Caco-2 (cell line): Measurements from ENCODE around the gene STMP1. TPM values are rescaled to one million over a fixed set of nuclear protein-coding genes. Genes with fewer than 3 reads are reported as not detected.

ENCODE experiments used
- BruUV-seq: library from RNA; stranded (reverse); fragments of 400-500 nt; replicated peaks from 2 replicates; lab custom pipeline; 2021; lab: Mats Ljungman, UMichigan
- CTCF ChIA-PET: fragments of 300-600 bp; sonication (Branson Sonifier 250); formaldehyde crosslinking; loops from one replicate; lab custom pipeline; 2022; ENCODE audit warnings: antibody characterized with exemption; lab: Charles Lee
- POLR2A ChIA-PET: fragments of 300-600 bp; sonication (Branson Sonifier 250); formaldehyde crosslinking; loops from one replicate; lab custom pipeline; 2022; ENCODE audit warnings: antibody characterized with exemption; lab: Charles Lee
- DNase-seq, 2 experiments: peaks; one replicate each; pipeline versions ENCODE4 v3.0.0 to v3.0.0-alpha.2; 2020 to 2022
- H3K27me3 ChIP-seq: replicated peaks from 2 replicates; pipeline ENCODE4 v1.6.0; 2011; ENCODE audit warnings: low read length; ENCODE audit not compliant: control insufficient read depth, insufficient read depth
- H3K36me3 ChIP-seq: 2 replicates; pipeline ENCODE4 v1.5.1; 2011; ENCODE audit warnings: low read length; ENCODE audit not compliant: control insufficient read depth, insufficient read depth
- H3K4me1 ChIP-seq: fragments of 250-450 bp; sonication (Bioruptor Pico); 2 replicates; pipeline ENCODE4 v1.5.1; 2020; ENCODE audit warnings: mild to moderate bottlenecking
- H3K4me3 ChIP-seq: 2 replicates; pipeline ENCODE4 v1.5.1; 2011; ENCODE audit warnings: low read depth, mild to moderate bottlenecking, control low read depth, low read length
- H3K9me3 ChIP-seq: fragments of 250-450 bp; sonication (Bioruptor Pico); 2 replicates; pipeline ENCODE4 v1.5.1; 2020; ENCODE audit warnings: mild to moderate bottlenecking, moderate library complexity
- H3K27ac Mint-ChIP-seq: one replicate; pipeline ENCODE4 v1.8.0; 2022; ENCODE audit warnings: mixed read lengths; ENCODE audit not compliant: unreplicated experiment
- H3K27me3 Mint-ChIP-seq: one replicate; pipeline ENCODE4 v1.8.0; 2022; ENCODE audit warnings: mixed read lengths; ENCODE audit not compliant: insufficient read depth, unreplicated experiment
- H3K36me3 Mint-ChIP-seq: one replicate; pipeline ENCODE4 v1.8.0; 2022; ENCODE audit warnings: mild to moderate bottlenecking, mixed read lengths; ENCODE audit not compliant: insufficient read depth, unreplicated experiment
- H3K4me1 Mint-ChIP-seq: one replicate; pipeline ENCODE4 v1.8.0; 2022; ENCODE audit warnings: low read depth, mixed read lengths; ENCODE audit not compliant: unreplicated experiment
- H3K4me3 Mint-ChIP-seq: one replicate; pipeline ENCODE4 v1.8.0; 2022; ENCODE audit warnings: mild to moderate bottlenecking, moderate library complexity, mixed read lengths; ENCODE audit not compliant: unreplicated experiment
- H3K9me3 Mint-ChIP-seq: one replicate; pipeline ENCODE4 v1.8.0; 2022; ENCODE audit warnings: mixed read lengths; ENCODE audit not compliant: unreplicated experiment
- CTCF ChIP-seq, 2 experiments: fragments of 200-600 bp in 1 of 2; IDR thresholded peaks; 1 replicate in 1 of 2; 2 replicates in 1 of 2; pipeline versions ENCODE4 v1.5.1 to v1.8.0; 2011 to 2022; ENCODE audit warnings: antibody characterized with exemption in 1 of 2, control low read depth in 1 of 2, inconsistent platforms in 1 of 2, low read depth in 1 of 2, low read length in 1 of 2, mild to moderate bottlenecking in 1 of 2, moderate library complexity in 1 of 2; ENCODE audit not compliant: insufficient read depth in 1 of 2, severe bottlenecking in 1 of 2, unreplicated experiment in 1 of 2
- intact Hi-C: fragments of 100-400 bp; cut with micrococcal nuclease; formaldehyde crosslinking; loops from one replicate; pipeline ENCODE4 v1.10.0; 2022; ENCODE audit not compliant: unreplicated experiment
- total RNA-seq: library from RNA; stranded (reverse); gene quantifications from 2 replicates; pipeline ENCODE4 v1.2.3, GENCODE V29; 2022

STMP1 gene
- total RNA-seq, 1 experiment from 2014 or later, result 21.5 TPM

- Histone ChIP-seq H3K36me3 (no peaks in the 10 kb centered on the region), H3K4me1 (peaks cover 25% of the 10 kb centered on the region), H3K27me3 (no peaks in the 10 kb centered on the region), H3K9me3 (no peaks in the 10 kb centered on the region), H3K4me3 (no peak overlapping the region)
- Mint-ChIP-seq H3K4me1 (no peaks in the 10 kb centered on the region), H3K27me3 (no peaks in the 10 kb centered on the region), H3K27ac (no peak overlapping the region), H3K4me3 (no peak overlapping the region), H3K36me3 (no peaks in the 10 kb centered on the region), H3K9me3 (no peaks in the 10 kb centered on the region)
- BruUV-seq, result no TSS peak
- intact Hi-C loops, result loop anchor here (1.0 kb wide), 1 partner anchor 39 kb away; no protein-coding TSS in a partner anchor
- no peak for TF ChIP-seq CTCF (IDR thresholded peaks at IDR 0.05; ENCODE audit: insufficient read depth in 1 of 2, low read depth in 1 of 2, low read length in 1 of 2, severe bottlenecking in 1 of 2, unreplicated experiment in 1 of 2)
- ChIA-PET CTCF (no interaction called here), POLR2A (no interaction called here)
- DNase-seq, result no peak
Measured at GRCh38 chr7:135711139-135711469, 48.8 kb downstream of the STMP1 start.

- Histone ChIP-seq H3K4me1 (peaks cover 20% of the 10 kb centered on the region), H3K27me3 (no peaks in the 10 kb centered on the region), H3K9me3 (no peaks in the 10 kb centered on the region), H3K4me3 (no peak overlapping the region), H3K36me3 (no peaks in the 10 kb centered on the region)
- no TSS peak for BruUV-seq
- H3K4me1 Mint-ChIP-seq, result no peaks in the 10 kb centered on the region
- no peak for TF ChIP-seq CTCF (IDR thresholded peaks at IDR 0.05; ENCODE audit: insufficient read depth in 1 of 2, low read depth in 1 of 2, low read length in 1 of 2, severe bottlenecking in 1 of 2, unreplicated experiment in 1 of 2)
- CTCF ChIA-PET, result interaction anchor here (0.7 kb wide), 2 partner anchors 83 to 1994 kb away, joined by 3 read pairs; no protein-coding TSS in a partner anchor
- intact Hi-C loops, result no loop called here
- H3K9me3 Mint-ChIP-seq, result no peaks in the 10 kb centered on the region
- H3K4me3 Mint-ChIP-seq, result no peak overlapping the region
- no peaks in the 10 kb centered on the region for H3K36me3 Mint-ChIP-seq
- no peak for DNase-seq
- H3K27ac Mint-ChIP-seq, result no peak overlapping the region
- no peaks in the 10 kb centered on the region for H3K27me3 Mint-ChIP-seq
- POLR2A ChIA-PET, result no interaction called here
Measured at GRCh38 chr7:135712182-135712782, 50.0 kb downstream of the STMP1 start.

- no peak for DNase-seq
- Histone ChIP-seq H3K4me3 (no peak overlapping the region), H3K27me3 (no peaks in the 10 kb centered on the region), H3K4me1 (peaks cover 15% of the 10 kb centered on the region), H3K36me3 (no peaks in the 10 kb centered on the region), H3K9me3 (no peaks in the 10 kb centered on the region)
- Mint-ChIP-seq H3K27ac (no peak overlapping the region), H3K36me3 (no peaks in the 10 kb centered on the region), H3K9me3 (no peaks in the 10 kb centered on the region), H3K4me1 (no peaks in the 10 kb centered on the region), H3K4me3 (no peak overlapping the region), H3K27me3 (no peaks in the 10 kb centered on the region)
- POLR2A ChIA-PET, result no interaction called here
- BruUV-seq, result no TSS peak
- no peak for TF ChIP-seq CTCF (IDR thresholded peaks at IDR 0.05; ENCODE audit: insufficient read depth in 1 of 2, low read depth in 1 of 2, low read length in 1 of 2, severe bottlenecking in 1 of 2, unreplicated experiment in 1 of 2)
- CTCF ChIA-PET, result interaction anchor here (0.7 kb wide), 2 partner anchors 82 to 1993 kb away, joined by 3 read pairs; no protein-coding TSS in a partner anchor
- intact Hi-C loops, result no loop called here
Measured at GRCh38 chr7:135712796-135713195, 50.5 kb downstream of the STMP1 start.
